Mucosa of stomach (tissue), 1 donor: Measurements from ENCODE around the gene ZDHHC18.
"Not testable (repeated sequence)": the region's sequence is repeated elsewhere in the genome, so short reads cannot be mapped to it uniquely, and the experiment has no call there.

Experiments used
- H3K27me3 ChIP-seq: one replicate; pipeline ENCODE4 v1.7.0; 2013; ENCODE audit warnings: mild to moderate bottlenecking, low read length; ENCODE audit not compliant: control insufficient read depth, insufficient read depth
- H3K36me3 ChIP-seq: one replicate; pipeline ENCODE4 v1.7.0; 2013; ENCODE audit warnings: low read length; ENCODE audit not compliant: control insufficient read depth, insufficient read depth
- H3K4me1 ChIP-seq: one replicate; pipeline ENCODE4 v1.7.0; 2013; ENCODE audit warnings: mild to moderate bottlenecking, low read length; ENCODE audit not compliant: control insufficient read depth, insufficient read depth
- H3K4me3 ChIP-seq: one replicate; pipeline ENCODE4 v1.7.0; 2013; ENCODE audit warnings: low read length
- H3K9ac ChIP-seq: one replicate; pipeline ENCODE4 v1.7.0; 2013; ENCODE audit warnings: mild to moderate bottlenecking, low read length, moderate library complexity
- H3K9me3 ChIP-seq: one replicate; pipeline ENCODE4 v1.7.0; 2013; ENCODE audit warnings: mild to moderate bottlenecking, low read length, moderate library complexity; ENCODE audit not compliant: control insufficient read depth
- donor health status: Pancreatic carcinoma.

ZDHHC18 gene

GRCh38 chr1:26856604-26857469 is 30.3 kb downstream of the ZDHHC18 start:
- Histone ChIP-seq H3K4me1 (peaks cover 29% of the 10 kb centered on the region), H3K27me3 (no peaks in the 10 kb centered on the region), H3K9me3 (no peaks in the 10 kb centered on the region), H3K4me3 (no peak overlapping the region), H3K36me3 (no peaks in the 10 kb centered on the region), H3K9ac (no peak overlapping the region)

- no peaks in the 10 kb centered on the region for H3K27me3 ChIP-seq
- H3K36me3 ChIP-seq: no peaks in the 10 kb centered on the region
- H3K4me1 ChIP-seq: peaks cover 37% of the 10 kb centered on the region
- no peak overlapping the region for H3K9ac ChIP-seq
- no peaks in the 10 kb centered on the region for H3K9me3 ChIP-seq
- no peak overlapping the region for H3K4me3 ChIP-seq
Measured at GRCh38 chr1:26857473-26858060, 31.1 kb downstream of the ZDHHC18 start.

GRCh38 chr1:26858160-26858559 is 31.7 kb downstream of the ZDHHC18 start:
- H3K27me3 ChIP-seq: no peaks in the 10 kb centered on the region
- peaks cover 37% of the 10 kb centered on the region for H3K4me1 ChIP-seq
- no peak overlapping the region for H3K9ac ChIP-seq
- no peak overlapping the region for H3K4me3 ChIP-seq
- H3K36me3 ChIP-seq: no peaks in the 10 kb centered on the region
- H3K9me3 ChIP-seq: no peaks in the 10 kb centered on the region

- Histone ChIP-seq H3K36me3 (no peaks in the 10 kb centered on the region), H3K27me3 (no peaks in the 10 kb centered on the region), H3K9ac (no peak overlapping the region), H3K4me1 (peaks cover 32% of the 10 kb centered on the region), H3K4me3 (no peak overlapping the region), H3K9me3 (no peaks in the 10 kb centered on the region)
Measured at GRCh38 chr1:26858891-26859640, 32.6 kb downstream of the ZDHHC18 start.

GRCh38 chr1:26861286-26861701 is 34.8 kb downstream of the ZDHHC18 start:
- Histone ChIP-seq H3K9me3 (no peaks in the 10 kb centered on the region), H3K27me3 (no peaks in the 10 kb centered on the region), H3K9ac (no peak overlapping the region), H3K36me3 (no peaks in the 10 kb centered on the region), H3K4me3 (no peak overlapping the region), H3K4me1 (peaks cover 17% of the 10 kb centered on the region)

GRCh38 chr1:26861889-26862378 is 35.4 kb downstream of the ZDHHC18 start:
- peaks cover 17% of the 10 kb centered on the region for H3K4me1 ChIP-seq
- no peaks in the 10 kb centered on the region for H3K9me3 ChIP-seq
- H3K9ac ChIP-seq: no peak overlapping the region
- H3K4me3 ChIP-seq: no peak overlapping the region
- no peaks in the 10 kb centered on the region for H3K36me3 ChIP-seq
- no peaks in the 10 kb centered on the region for H3K27me3 ChIP-seq

DNA sequence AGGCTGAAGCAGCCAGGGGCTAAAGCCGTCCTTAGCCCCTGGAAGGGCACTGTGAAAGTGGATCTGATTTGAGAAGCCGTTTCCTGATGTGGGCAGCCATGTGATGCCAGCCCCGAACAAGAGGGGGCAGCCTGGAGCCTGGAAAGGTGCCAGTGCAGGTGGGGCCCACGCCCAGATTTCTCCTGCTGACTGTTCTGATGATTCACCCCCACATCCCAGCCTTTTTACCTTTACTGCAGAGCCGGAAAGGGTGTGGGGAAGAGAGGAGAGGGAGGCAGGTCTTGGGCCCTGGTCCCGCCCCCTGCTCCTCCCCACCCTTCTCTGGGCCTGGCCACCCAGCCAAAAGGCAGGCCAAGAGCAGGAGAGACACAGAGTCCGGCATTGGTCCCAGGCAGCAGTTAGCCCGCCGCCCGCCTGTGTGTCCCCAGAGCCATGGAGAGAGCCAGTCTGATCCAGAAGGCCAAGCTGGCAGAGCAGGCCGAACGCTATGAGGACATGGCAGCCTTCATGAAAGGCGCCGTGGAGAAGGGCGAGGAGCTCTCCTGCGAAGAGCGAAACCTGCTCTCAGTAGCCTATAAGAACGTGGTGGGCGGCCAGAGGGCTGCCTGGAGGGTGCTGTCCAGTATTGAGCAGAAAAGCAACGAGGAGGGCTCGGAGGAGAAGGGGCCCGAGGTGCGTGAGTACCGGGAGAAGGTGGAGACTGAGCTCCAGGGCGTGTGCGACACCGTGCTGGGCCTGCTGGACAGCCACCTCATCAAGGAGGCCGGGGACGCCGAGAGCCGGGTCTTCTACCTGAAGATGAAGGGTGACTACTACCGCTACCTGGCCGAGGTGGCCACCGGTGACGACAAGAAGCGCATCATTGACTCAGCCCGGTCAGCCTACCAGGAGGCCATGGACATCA is 36.5 kb downstream of the ZDHHC18 start, which contains the start of gene SFN:
Gene SFN, plus strand, starts transcription at position 369 of the 904 bp plus-strand sequence. Its CDS starts 64 bp downstream, at position 433.
- Histone ChIP-seq H3K4me3 (peak within 1 kb of the TSS; percentile 84), H3K9ac (peak within 1 kb of the TSS; percentile 94), H3K36me3 (no peaks in the 10 kb centered on the region)

GRCh38 chr1:26863685-26864077 is 37.2 kb downstream of the ZDHHC18 start:
- Histone ChIP-seq H3K4me3 (peak overlapping the region; percentile 84), H3K4me1 (peaks cover 17% of the 10 kb centered on the region), H3K36me3 (no peaks in the 10 kb centered on the region), H3K9ac (peak overlapping the region; percentile 94), H3K9me3 (no peaks in the 10 kb centered on the region), H3K27me3 (no peaks in the 10 kb centered on the region)

More for the DNA sequence above, 36.5 kb downstream of the ZDHHC18 start, which contains the start of gene SFN:
- Histone ChIP-seq H3K27me3 (no peaks in the 10 kb centered on the region), H3K4me1 (peaks cover 17% of the 10 kb centered on the region), H3K9me3 (no peaks in the 10 kb centered on the region)

DNA sequence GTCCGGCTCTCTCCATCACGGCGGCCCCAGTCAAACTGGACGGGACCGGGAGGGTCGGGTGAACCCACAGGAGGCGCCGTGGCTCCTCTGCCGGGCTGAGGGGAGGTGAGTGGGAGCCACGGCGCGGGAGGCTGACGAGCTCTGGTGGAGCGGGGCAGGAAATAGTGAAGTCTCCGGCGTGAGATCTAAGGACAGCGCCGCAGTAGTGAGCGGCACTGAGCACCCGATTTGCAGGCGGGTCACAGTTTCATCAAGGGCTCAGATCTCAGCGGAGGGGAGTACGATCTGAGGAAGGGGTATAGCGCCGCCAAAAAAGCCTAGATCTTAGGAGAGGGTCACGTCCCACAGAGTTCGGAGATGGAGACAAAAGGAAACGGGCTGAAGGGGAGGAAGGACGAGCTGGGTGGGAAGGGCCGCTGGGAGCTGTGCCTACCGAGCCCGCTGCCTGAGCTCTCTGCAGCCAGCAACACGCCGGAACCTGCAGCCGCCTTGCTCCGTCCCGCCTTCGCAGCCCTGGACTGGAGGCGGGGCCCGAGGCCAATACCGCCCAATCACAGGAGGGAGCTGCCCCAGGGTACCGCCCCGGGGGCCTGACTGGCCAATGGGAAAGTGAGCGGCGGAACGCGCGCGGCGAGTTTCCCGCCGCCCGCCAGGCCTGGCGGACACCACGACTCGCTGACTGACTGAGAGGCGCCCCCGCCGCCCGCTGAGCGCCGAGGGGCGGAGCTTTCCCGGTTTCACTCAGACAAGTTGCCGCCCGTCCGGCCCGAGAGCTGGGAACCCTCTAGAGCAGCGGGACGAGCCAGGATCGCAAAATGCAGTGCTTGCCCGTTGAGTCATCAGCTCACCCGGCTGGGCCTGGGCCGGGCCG is 38.4 kb downstream of the ZDHHC18 start:
- H3K4me3 ChIP-seq: peak overlapping the region; percentile 84
- no peaks in the 10 kb centered on the region for H3K27me3 ChIP-seq
- no peaks in the 10 kb centered on the region for H3K9me3 ChIP-seq
- H3K9ac ChIP-seq: peak overlapping the region; percentile 97
- no peaks in the 10 kb centered on the region for H3K36me3 ChIP-seq
- H3K4me1 ChIP-seq: peaks cover 17% of the 10 kb centered on the region

GRCh38 chr1:26873097-26873496 is 46.6 kb downstream of the ZDHHC18 start:
- not testable (repeated sequence) for H3K4me3 ChIP-seq, H3K4me1 ChIP-seq, H3K9ac ChIP-seq, H3K9me3 ChIP-seq, H3K36me3 ChIP-seq, H3K27me3 ChIP-seq
